Peyer's patch (tissue), 4 donors: ENCODE results near the gene C11orf54. TPM values are rescaled to one million over a fixed set of nuclear protein-coding genes. Genes with fewer than 3 reads are reported as not detected.
"Not testable (repeated sequence)": the region's sequence is repeated elsewhere in the genome, so short reads cannot be mapped to it uniquely, and the experiment has no call there.

Experiments used
- DNase-seq, 3 donors: peaks; one replicate each; pipeline ENCODE4 v3.0.0-alpha.2; 2017 to 2019
- H3K27ac ChIP-seq, 4 donors: fragments of 200-600 bp; sonication (generic); one replicate each; pipeline ENCODE4 v1.5.1; 2016 to 2019
- H3K27me3 ChIP-seq, 2 donors: fragments of 200-600 bp; sonication (generic); one replicate each; pipeline ENCODE4 v1.5.1; 2019
- H3K36me3 ChIP-seq, 3 donors: fragments of 200-600 bp; sonication (generic); one replicate each; pipeline ENCODE4 v1.5.1; 2016 to 2019
- H3K4me1 ChIP-seq, 4 donors: fragments of 200-600 bp; sonication (generic); one replicate each; pipeline ENCODE4 v1.5.1; 2016 to 2019
- H3K4me3 ChIP-seq, 4 donors: fragments of 200-600 bp; sonication (generic); 1 replicate in 3 of 4; 2 replicates in 1 of 4; pipeline ENCODE4 v1.5.1; 2016 to 2019; ENCODE audit warnings: mild to moderate bottlenecking in 1 of 4
- H3K9me3 ChIP-seq, 4 donors: fragments of 200-600 bp; sonication (generic); one replicate each; pipeline ENCODE4 v1.5.1; 2016 to 2019; ENCODE audit warnings: mild to moderate bottlenecking in 1 of 4
- CTCF ChIP-seq, 6 experiments: fragments of 450-650 bp in 4 of 6; fragments of 200-600 bp in 2 of 6; sonication (generic) in 1 of 6; IDR thresholded peaks; one replicate each; pipeline ENCODE4 v1.5.1; 2017 to 2019; ENCODE audit warnings: antibody characterized with exemption in 6 of 6, mild to moderate bottlenecking in 3 of 6, moderate library complexity in 1 of 6
- POLR2A ChIP-seq, 2 donors: fragments of 450-650 bp; IDR thresholded peaks; one replicate each; pipeline ENCODE4 v1.5.1; 2017; ENCODE audit warnings: antibody characterized with exemption in 2 of 2, mild to moderate bottlenecking in 2 of 2, moderate library complexity in 2 of 2
- total RNA-seq, 4 donors: library from RNA; depleted of rRNA; stranded (reverse); fragments of >200 nt; gene quantifications; one replicate each; pipeline ENCODE4 v1.1.0, GENCODE V29; 2016

The C11orf54 gene
- total RNA-seq, 4 donors from 2014 or later = 33.8 to 130 (median 69.0) TPM

GRCh38 chr11:93770160-93770559 is 28.7 kb downstream of the C11orf54 start:
- no peak overlapping the region for H3K4me3 ChIP-seq
- no peaks in the 10 kb centered on the region for H3K27me3 ChIP-seq
- no peaks in the 10 kb centered on the region for H3K4me1 ChIP-seq
- H3K36me3 ChIP-seq = no peaks in the 10 kb centered on the region
- DNase-seq = no peak
- no peaks in the 10 kb centered on the region for H3K9me3 ChIP-seq
- no peak overlapping the region for H3K27ac ChIP-seq
- TF ChIP-seq CTCF (IDR thresholded peaks at IDR 0.05) = no peak

- Histone ChIP-seq H3K36me3 (no peaks in the 10 kb centered on the region), H3K4me1 (no peaks in the 10 kb centered on the region), H3K27ac (no peak overlapping the region), H3K4me3 (no peak overlapping the region), H3K27me3 (no peaks in the 10 kb centered on the region), H3K9me3 (no peaks in the 10 kb centered on the region)
- TF ChIP-seq CTCF (IDR thresholded peaks at IDR 0.05) = no peak
- no peak for DNase-seq
These were observed 30.7 kb downstream of the C11orf54 start for GRCh38 chr11:93772123-93772522.

GRCh38 chr11:93773045-93773477 is 31.6 kb downstream of the C11orf54 start:
- Histone ChIP-seq H3K9me3 (no peaks in the 10 kb centered on the region), H3K27me3 (no peaks in the 10 kb centered on the region), H3K36me3 (no peaks in the 10 kb centered on the region), H3K4me1 (no peaks in the 10 kb centered on the region), H3K27ac (no peak overlapping the region), H3K4me3 (no peak overlapping the region)
- no peak for DNase-seq
- TF ChIP-seq POLR2A (IDR thresholded peaks at IDR 0.05) (no peak), CTCF (IDR thresholded peaks at IDR 0.05) (no peak)

GRCh38 chr11:93773601-93774200 is 32.2 kb downstream of the C11orf54 start:
- Histone ChIP-seq H3K4me1 (no peaks in the 10 kb centered on the region), H3K4me3 (no peak overlapping the region), H3K27ac (no peak overlapping the region), H3K36me3 (no peaks in the 10 kb centered on the region), H3K9me3 (no peaks in the 10 kb centered on the region), H3K27me3 (no peaks in the 10 kb centered on the region)
- no peak for DNase-seq
- TF ChIP-seq CTCF (IDR thresholded peaks at IDR 0.05) (no peak), POLR2A (IDR thresholded peaks at IDR 0.05) (no peak)

GRCh38 chr11:93774560-93774959 is 33.1 kb downstream of the C11orf54 start:
- H3K9me3 ChIP-seq, H3K4me1 ChIP-seq, DNase-seq, H3K4me3 ChIP-seq, H3K27me3 ChIP-seq, H3K27ac ChIP-seq, H3K36me3 ChIP-seq: not testable (repeated sequence)

GRCh38 chr11:93775289-93775688 is 33.8 kb downstream of the C11orf54 start:
- no peaks in the 10 kb centered on the region for H3K36me3 ChIP-seq
- no peaks in the 10 kb centered on the region for H3K4me1 ChIP-seq
- no peak for DNase-seq
- TF ChIP-seq CTCF (IDR thresholded peaks at IDR 0.05) = no peak
- TF ChIP-seq POLR2A (IDR thresholded peaks at IDR 0.05) = no peak
- no peaks in the 10 kb centered on the region for H3K9me3 ChIP-seq
- no peak overlapping the region for H3K4me3 ChIP-seq
- no peaks in the 10 kb centered on the region for H3K27me3 ChIP-seq
- H3K27ac ChIP-seq = no peak overlapping the region
